HepG2 (cell line): Measurements from ENCODE around the gene PCDHGA9.

Experiments
- CAMTA2 ChIP-seq: sonication (generic); formaldehyde crosslinking; IDR thresholded peaks from 2 replicates; pipeline ENCODE4 v1.4.0; 2020; ENCODE audit warnings: mild to moderate bottlenecking, missing genetic modification reagents, borderline replicate concordance
- CTCF ChIP-seq: sonication (generic); formaldehyde crosslinking; IDR thresholded peaks from 2 replicates; pipeline ENCODE4 v1.5.0; 2020; ENCODE audit warnings: mild to moderate bottlenecking, missing genetic modification reagents, moderate library complexity
- EHMT2 ChIP-seq: fragments of 200-600 bp; sonication (generic); IDR thresholded peaks from 2 replicates; pipeline ENCODE4 v1.7.0; 2017; ENCODE audit warnings: antibody characterized with exemption, low read depth, low read length, borderline replicate concordance
- NR0B2 ChIP-seq: sonication (generic); formaldehyde crosslinking; IDR thresholded peaks from 2 replicates; pipeline ENCODE4 v1.4.0; 2020; ENCODE audit warnings: mild to moderate bottlenecking, missing genetic modification reagents
- TCF7 ChIP-seq: sonication (generic); IDR thresholded peaks from 2 replicates; pipeline ENCODE4 v1.6.1; 2016; ENCODE audit warnings: antibody characterized with exemption, low read depth
- ZNF136 ChIP-seq: sonication (generic); formaldehyde crosslinking; IDR thresholded peaks from 2 replicates; pipeline ENCODE4 v1.8.1; 2022; ENCODE audit warnings: low read depth, mild to moderate bottlenecking, moderate library complexity, missing genetic modification reagents
- ZNF3 ChIP-seq: IDR thresholded peaks from 2 replicates; pipeline ENCODE4 v1.7.0; 2017; ENCODE audit warnings: inconsistent platforms
- ZNF616 ChIP-seq: sonication (generic); formaldehyde crosslinking; IDR thresholded peaks from 2 replicates; pipeline ENCODE4 v1.5.0; 2020; ENCODE audit warnings: low read depth, mild to moderate bottlenecking, missing genetic modification reagents
- ZNF747 ChIP-seq: sonication (generic); formaldehyde crosslinking; IDR thresholded peaks from 2 replicates; pipeline ENCODE4 v1.8.1; 2023; ENCODE audit warnings: missing genetic modification reagents, mild to moderate bottlenecking, borderline replicate concordance
- ZSCAN22 ChIP-seq: sonication (generic); formaldehyde crosslinking; IDR thresholded peaks from 2 replicates; pipeline ENCODE4 v1.4.0; 2020; ENCODE audit warnings: mild to moderate bottlenecking, missing genetic modification reagents
- TF ChIP-seq, protein P1 (sequence below): sonication (generic); formaldehyde crosslinking; IDR thresholded peaks from 2 replicates; pipeline ENCODE4 v1.4.0; 2020; ENCODE audit warnings: low read depth, missing genetic modification reagents
- TF ChIP-seq, protein P2 (sequence below): sonication (generic); formaldehyde crosslinking; IDR thresholded peaks from 2 replicates; pipeline ENCODE4 v1.4.0; 2020; ENCODE audit warnings: mild to moderate bottlenecking, missing genetic modification reagents

DNA sequence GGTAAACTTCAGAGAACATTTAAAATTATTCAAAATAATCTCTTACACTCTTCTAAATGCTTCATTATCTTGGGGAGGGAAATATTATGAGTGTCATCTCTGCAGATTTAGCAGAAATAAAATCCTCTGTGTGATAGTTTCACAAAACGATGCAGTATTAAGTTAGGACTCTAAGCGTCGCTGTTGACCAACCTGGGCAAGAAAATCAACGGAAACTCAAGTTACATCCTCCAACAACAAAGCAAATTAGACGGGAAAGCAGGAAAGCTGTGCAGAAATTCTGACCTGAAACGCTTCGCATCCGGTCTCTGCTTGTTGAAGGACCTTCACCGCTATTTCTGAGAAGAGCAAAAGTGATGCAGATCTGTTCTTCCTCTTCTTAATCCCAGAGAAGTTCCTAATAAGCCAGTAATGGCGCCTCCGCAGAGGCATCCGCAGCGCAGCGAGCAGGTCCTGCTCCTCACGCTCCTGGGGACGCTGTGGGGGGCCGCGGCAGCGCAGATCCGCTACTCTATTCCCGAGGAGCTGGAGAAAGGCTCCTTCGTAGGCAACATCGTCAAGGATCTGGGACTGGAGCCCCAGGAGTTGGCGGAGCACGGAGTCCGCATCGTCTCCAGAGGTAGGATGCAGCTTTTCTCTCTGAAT, 28.8 kb upstream of the PCDHGA9 start, which contains the start of gene PCDHGA6:
- TF ChIP-seq ZNF3 (CRISPR knock-in tag): no peak
- TF ChIP-seq NR0B2: no peak
- no peak for TF ChIP-seq ZSCAN22 (CRISPR knock-in tag)
- no peak for TF ChIP-seq ZNF747
- TF ChIP-seq TCF7: no peak
- TF ChIP-seq ZNF616 (CRISPR knock-in tag): no peak
- TF ChIP-seq, protein P1, sequence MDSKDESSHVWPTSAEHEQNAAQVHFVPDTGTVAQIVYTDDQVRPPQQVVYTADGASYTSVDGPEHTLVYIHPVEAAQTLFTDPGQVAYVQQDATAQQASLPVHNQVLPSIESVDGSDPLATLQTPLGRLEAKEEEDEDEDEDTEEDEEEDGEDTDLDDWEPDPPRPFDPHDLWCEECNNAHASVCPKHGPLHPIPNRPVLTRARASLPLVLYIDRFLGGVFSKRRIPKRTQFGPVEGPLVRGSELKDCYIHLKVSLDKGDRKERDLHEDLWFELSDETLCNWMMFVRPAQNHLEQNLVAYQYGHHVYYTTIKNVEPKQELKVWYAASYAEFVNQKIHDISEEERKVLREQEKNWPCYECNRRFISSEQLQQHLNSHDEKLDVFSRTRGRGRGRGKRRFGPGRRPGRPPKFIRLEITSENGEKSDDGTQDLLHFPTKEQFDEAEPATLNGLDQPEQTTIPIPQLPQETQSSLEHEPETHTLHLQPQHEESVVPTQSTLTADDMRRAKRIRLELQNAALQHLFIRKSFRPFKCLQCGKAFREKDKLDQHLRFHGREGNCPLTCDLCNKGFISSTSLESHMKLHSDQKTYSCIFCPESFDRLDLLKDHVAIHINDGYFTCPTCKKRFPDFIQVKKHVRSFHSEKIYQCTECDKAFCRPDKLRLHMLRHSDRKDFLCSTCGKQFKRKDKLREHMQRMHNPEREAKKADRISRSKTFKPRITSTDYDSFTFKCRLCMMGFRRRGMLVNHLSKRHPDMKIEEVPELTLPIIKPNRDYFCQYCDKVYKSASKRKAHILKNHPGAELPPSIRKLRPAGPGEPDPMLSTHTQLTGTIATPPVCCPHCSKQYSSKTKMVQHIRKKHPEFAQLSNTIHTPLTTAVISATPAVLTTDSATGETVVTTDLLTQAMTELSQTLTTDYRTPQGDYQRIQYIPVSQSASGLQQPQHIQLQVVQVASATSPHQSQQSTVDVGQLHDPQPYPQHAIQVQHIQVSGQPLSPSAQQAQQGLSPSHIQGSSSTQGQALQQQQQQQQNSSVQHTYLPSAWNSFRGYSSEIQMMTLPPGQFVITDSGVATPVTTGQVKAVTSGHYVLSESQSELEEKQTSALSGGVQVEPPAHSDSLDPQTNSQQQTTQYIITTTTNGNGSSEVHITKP (CRISPR knock-in tag): no peak
- TF ChIP-seq ZNF136 (CRISPR knock-in tag): no peak
- TF ChIP-seq, protein P2, sequence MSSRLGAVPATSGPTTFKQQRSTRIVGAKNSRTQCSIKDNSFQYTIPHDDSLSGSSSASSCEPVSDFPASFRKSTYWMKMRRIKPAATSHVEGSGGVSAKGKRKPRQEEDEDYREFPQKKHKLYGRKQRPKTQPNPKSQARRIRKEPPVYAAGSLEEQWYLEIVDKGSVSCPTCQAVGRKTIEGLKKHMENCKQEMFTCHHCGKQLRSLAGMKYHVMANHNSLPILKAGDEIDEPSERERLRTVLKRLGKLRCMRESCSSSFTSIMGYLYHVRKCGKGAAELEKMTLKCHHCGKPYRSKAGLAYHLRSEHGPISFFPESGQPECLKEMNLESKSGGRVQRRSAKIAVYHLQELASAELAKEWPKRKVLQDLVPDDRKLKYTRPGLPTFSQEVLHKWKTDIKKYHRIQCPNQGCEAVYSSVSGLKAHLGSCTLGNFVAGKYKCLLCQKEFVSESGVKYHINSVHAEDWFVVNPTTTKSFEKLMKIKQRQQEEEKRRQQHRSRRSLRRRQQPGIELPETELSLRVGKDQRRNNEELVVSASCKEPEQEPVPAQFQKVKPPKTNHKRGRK (CRISPR knock-in tag): no peak
- no peak for TF ChIP-seq CAMTA2 (CRISPR knock-in tag)
- TF ChIP-seq CTCF (CRISPR knock-in tag): no peak
- TF ChIP-seq EHMT2: no peak
